Lung (tissue), 16 donors: ENCODE results near the gene MRPS25. TPM values are rescaled to one million over a fixed set of nuclear protein-coding genes. Genes with fewer than 3 reads are reported as not detected.

Experiments
- ATAC-seq: fragments of 200-7000 bp; cut with Tn5 transposase; one replicate; pipeline ENCODE4 v1.9.1; 2020; ENCODE audit warnings: moderate number of reproducible peaks; ENCODE audit not compliant: insufficient read depth, low FRiP score
- DNase-seq, 3 donors: peaks; one replicate each; pipeline ENCODE4 v3.0.0-alpha.2; 2013 to 2017
- H3K27ac ChIP-seq, 2 donors: one replicate each; pipeline ENCODE4 v1.5.1; 2013; ENCODE audit warnings: mild to moderate bottlenecking in 2 of 2, moderate library complexity in 2 of 2, control low read depth in 1 of 2, inconsistent platforms in 1 of 2, low read depth in 1 of 2, low read length in 1 of 2
- H3K27me3 ChIP-seq, 3 donors: one replicate each; pipeline ENCODE4 v1.5.1; 2013; ENCODE audit warnings: low read length in 2 of 3; ENCODE audit not compliant: control insufficient read depth in 3 of 3, insufficient read depth in 3 of 3
- H3K36me3 ChIP-seq, 4 donors: one replicate each; pipeline ENCODE4 v1.5.1; 2013; ENCODE audit warnings: low read length in 4 of 4, mild to moderate bottlenecking in 1 of 4, moderate library complexity in 1 of 4; ENCODE audit not compliant: control insufficient read depth in 4 of 4, insufficient read depth in 4 of 4
- H3K4me1 ChIP-seq, 5 donors: one replicate each; pipeline ENCODE4 v1.5.1; 2013; ENCODE audit warnings: low read length in 5 of 5, mild to moderate bottlenecking in 2 of 5, moderate library complexity in 1 of 5; ENCODE audit not compliant: control insufficient read depth in 5 of 5, insufficient read depth in 5 of 5
- H3K4me3 ChIP-seq: one replicate; pipeline ENCODE4 v1.5.1; 2013; ENCODE audit warnings: mild to moderate bottlenecking, control low read depth, moderate library complexity
- H3K9ac ChIP-seq, 2 donors: one replicate each; pipeline ENCODE4 v1.5.1; 2013; ENCODE audit warnings: low read length in 2 of 2, control low read depth in 1 of 2; ENCODE audit not compliant: insufficient read depth in 1 of 2
- H3K9me3 ChIP-seq, 4 donors: one replicate each; pipeline ENCODE4 v1.5.1; 2013; ENCODE audit warnings: low read length in 3 of 4, mild to moderate bottlenecking in 1 of 4, moderate library complexity in 1 of 4; ENCODE audit not compliant: control insufficient read depth in 4 of 4, insufficient read depth in 3 of 4
- WGBS, 2 donors: extraction: QIAGEN DNeasy Blood & Tissue Kit; methylation state at CpG; one replicate each; pipeline ENCODE4 v1.1.7; 2013; 5-methylcytosine and 5-hydroxymethylcytosine counted together
- long read RNA-seq, 5 donors: transcript quantifications; one replicate each; lab custom pipeline, GENCODE V29; 2026
- polyA plus RNA-seq, 2 donors: library from polyadenylated mRNA; stranded (reverse); fragments of 200-250 nt; gene quantifications; one replicate each; pipeline ENCODE4 v1.2.1, GENCODE V29; 2013
- total RNA-seq, 2 donors: library from RNA; depleted of rRNA in 1 of 2; stranded (reverse); fragments of >200 nt in 1 of 2; gene quantifications; one replicate each; pipeline ENCODE4 v1.2.1, GENCODE V29; 2014 to 2021
- TF ChIP-seq, protein P1 (sequence below): IDR thresholded peaks from 2 replicates; pipeline ENCODE4 v1.5.1; 2012; ENCODE audit warnings: mild to moderate bottlenecking; ENCODE audit errors: control extremely low read depth, extremely low read depth
- donor health status: control.
- donor health status: control.
- donor health status: Bipolar disorder and iron deficiency.
- donor health status: healthy.
- donor health status: DM: yes; HTN: yes; CAD: no.

Gene MRPS25
- total RNA-seq = 10 to 100 TPM; 19.9 to 66.1 TPM
- polyA plus RNA-seq = 10 to 100 TPM; 48.8 to 71.5 TPM
- long read RNA-seq, donor 1, full-length matches to known transcripts = 32 of 32 reads
- long read RNA-seq, donor 1, partial matches to known transcripts = 0 of 32 reads
- long read RNA-seq, donor 1, other reads (novel, unspliced or antisense) = 0 of 32 reads
- long read RNA-seq, donor 2, full-length matches to known transcripts = 11 of 11 reads
- long read RNA-seq, donor 2, partial matches to known transcripts = 0 of 11 reads
- long read RNA-seq, donor 2, other reads (novel, unspliced or antisense) = 0 of 11 reads
- long read RNA-seq, donor 3, full-length matches to known transcripts = 9 of 9 reads
- long read RNA-seq, donor 3, partial matches to known transcripts = 0 of 9 reads
- long read RNA-seq, donor 3, other reads (novel, unspliced or antisense) = 0 of 9 reads
- long read RNA-seq, donor 4, full-length matches to known transcripts = 14 of 14 reads
- long read RNA-seq, donor 4, partial matches to known transcripts = 0 of 14 reads
- long read RNA-seq, donor 4, other reads (novel, unspliced or antisense) = 0 of 14 reads
- long read RNA-seq, donor 5, full-length matches to known transcripts = 20 of 25 reads
- long read RNA-seq, donor 5, partial matches to known transcripts = 5 of 25 reads
- long read RNA-seq, donor 5, other reads (novel, unspliced or antisense) = 0 of 25 reads

DNA sequence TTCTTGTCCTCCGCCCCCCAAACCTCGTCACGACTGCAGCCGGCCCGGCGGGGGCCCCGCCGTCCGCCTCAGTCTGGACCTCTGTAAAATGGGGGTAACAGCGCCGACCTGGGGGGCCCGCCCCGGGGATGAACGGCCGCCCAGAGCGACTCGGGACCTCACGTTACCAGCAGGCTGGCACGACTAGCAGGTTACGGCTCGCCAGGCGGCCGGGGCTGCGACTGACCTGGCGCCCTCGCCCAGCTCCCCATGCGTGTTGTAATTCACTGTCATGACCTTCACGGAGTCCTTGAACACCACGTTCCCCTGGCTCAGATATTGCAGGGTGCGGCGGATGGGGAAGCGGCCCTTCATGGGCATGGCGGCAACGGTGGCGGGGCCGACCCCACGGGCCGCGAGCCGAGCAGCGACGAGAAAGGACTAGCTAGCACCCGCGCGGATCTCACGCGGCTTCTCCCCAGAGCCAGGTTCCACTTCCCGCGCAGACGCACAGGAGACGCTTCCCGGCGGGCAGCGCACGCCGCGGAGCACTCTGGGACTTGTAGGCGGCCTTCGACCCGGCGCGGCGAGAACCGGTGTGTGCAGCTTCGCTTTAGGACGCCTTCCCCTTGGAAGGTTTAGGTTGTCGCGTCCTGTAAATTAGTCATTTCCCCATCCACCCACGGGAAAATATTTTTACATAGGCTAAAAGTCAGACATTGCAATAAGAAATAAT lies at the start of gene MRPS25:
TSS of gene MRPS25 (minus strand) at position 481 of the 715 bp plus-strand sequence. CDS start at position 360, 121 bp downstream.
- H3K9ac ChIP-seq = peak within 1 kb of the TSS; percentile 52 to 71
- DNase-seq (peak; percentile 91 to 94 (median 91)), ATAC-seq (peak; percentile 95)
- peaks cover 0 to 3% (median under 1%) of the 10 kb centered on the region in 4 donors for H3K36me3 ChIP-seq
- no peaks in the 10 kb centered on the region for H3K9me3 ChIP-seq
- peaks cover 0 to 13% (median 7%) of the 10 kb centered on the region in 5 donors for H3K4me1 ChIP-seq
- peak within 1 kb of the TSS; percentile 96 for H3K4me3 ChIP-seq
- TF ChIP-seq, protein P1, sequence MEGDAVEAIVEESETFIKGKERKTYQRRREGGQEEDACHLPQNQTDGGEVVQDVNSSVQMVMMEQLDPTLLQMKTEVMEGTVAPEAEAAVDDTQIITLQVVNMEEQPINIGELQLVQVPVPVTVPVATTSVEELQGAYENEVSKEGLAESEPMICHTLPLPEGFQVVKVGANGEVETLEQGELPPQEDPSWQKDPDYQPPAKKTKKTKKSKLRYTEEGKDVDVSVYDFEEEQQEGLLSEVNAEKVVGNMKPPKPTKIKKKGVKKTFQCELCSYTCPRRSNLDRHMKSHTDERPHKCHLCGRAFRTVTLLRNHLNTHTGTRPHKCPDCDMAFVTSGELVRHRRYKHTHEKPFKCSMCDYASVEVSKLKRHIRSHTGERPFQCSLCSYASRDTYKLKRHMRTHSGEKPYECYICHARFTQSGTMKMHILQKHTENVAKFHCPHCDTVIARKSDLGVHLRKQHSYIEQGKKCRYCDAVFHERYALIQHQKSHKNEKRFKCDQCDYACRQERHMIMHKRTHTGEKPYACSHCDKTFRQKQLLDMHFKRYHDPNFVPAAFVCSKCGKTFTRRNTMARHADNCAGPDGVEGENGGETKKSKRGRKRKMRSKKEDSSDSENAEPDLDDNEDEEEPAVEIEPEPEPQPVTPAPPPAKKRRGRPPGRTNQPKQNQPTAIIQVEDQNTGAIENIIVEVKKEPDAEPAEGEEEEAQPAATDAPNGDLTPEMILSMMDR = no peak
- WGBS, 2 donors = 0 to 1% methylated on average over 66 to 69 of the region's 69 CpGs
- H3K27me3 ChIP-seq = no peaks in the 10 kb centered on the region
- H3K27ac ChIP-seq = peak within 1 kb of the TSS; percentile 86 to 98

DNA sequence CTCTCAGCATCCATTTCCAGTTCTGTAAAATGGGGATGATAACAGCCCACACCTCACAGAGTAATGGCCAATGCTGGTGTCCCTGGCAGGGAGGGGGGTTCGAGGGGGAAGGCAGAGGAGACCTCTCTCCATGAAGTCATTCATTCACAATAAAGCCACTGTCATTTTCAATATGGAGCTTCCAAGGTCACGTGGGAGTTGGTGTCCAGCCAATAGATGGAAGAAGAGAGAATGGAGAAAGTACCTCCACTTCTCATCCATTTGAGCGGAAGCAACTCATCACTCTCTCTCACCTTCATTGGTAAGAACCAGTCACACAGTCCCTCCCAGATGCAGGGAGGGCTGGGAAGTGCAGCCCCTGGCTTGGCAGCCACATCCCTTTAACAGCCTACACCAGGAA lies 48.8 kb upstream of the MRPS25 start:
- Histone ChIP-seq H3K4me3 (no peak overlapping the region), H3K27me3 (no peaks in the 10 kb centered on the region), H3K9ac (no peak overlapping the region), H3K27ac (no peak overlapping the region), H3K9me3 (no peaks in the 10 kb centered on the region), H3K4me1 (no peaks in the 10 kb centered on the region), H3K36me3 (no peaks in the 10 kb centered on the region)
- DNase-seq (no peak), ATAC-seq (no peak)
- TF ChIP-seq, protein P1 = no peak
- 83 to 85% methylated on average over 3 of the region's 3 CpGs for WGBS, 2 donors

- DNase-seq (no peak), ATAC-seq (no peak)
- TF ChIP-seq, protein P1 = no peak
- 52 to 69% methylated on average over 6 of the region's 6 CpGs for WGBS, 2 donors
- Histone ChIP-seq H3K9me3 (no peaks in the 10 kb centered on the region), H3K36me3 (no peaks in the 10 kb centered on the region), H3K4me3 (no peak overlapping the region), H3K27ac (no peak overlapping the region), H3K27me3 (no peaks in the 10 kb centered on the region), H3K9ac (no peak overlapping the region), H3K4me1 (no peaks in the 10 kb centered on the region)
These were observed 48.4 kb upstream of the MRPS25 start for GRCh38 chr3:15113471-15113870.
